KOPT-K1 (cell line): ENCODE measurements around the gene P2RX7.

ENCODE experiments used
- H3K27ac ChIP-seq: fragments of 200-600 bp; sonication (generic); 2 replicates; pipeline ENCODE4 v1.5.1; 2016; ENCODE audit warnings: antibody characterized with exemption, mild to moderate bottlenecking, low read depth, low read length; ENCODE audit not compliant: poor library complexity, severe bottlenecking
- H3K36me3 ChIP-seq: fragments of 200-600 bp; sonication (generic); 2 replicates; pipeline ENCODE4 v1.5.1; 2017; ENCODE audit warnings: antibody characterized with exemption, mild to moderate bottlenecking, low read length, moderate library complexity; ENCODE audit not compliant: insufficient read depth
- H3K9me3 ChIP-seq: fragments of 200-600 bp; sonication (generic); 2 replicates; pipeline ENCODE4 v1.5.1; 2017; ENCODE audit warnings: antibody characterized with exemption, low read length, mild to moderate bottlenecking; ENCODE audit not compliant: insufficient read depth, poor library complexity, severe bottlenecking

P2RX7 gene

GRCh38 chr12:121132601-121133481, at the start of gene P2RX7:
Gene P2RX7 (plus strand): TSS chr12:121132876. CDS start chr12:121132971, 95 bp downstream.
- peak within 1 kb of the TSS; percentile 59 for H3K27ac ChIP-seq
- no peaks in the 10 kb centered on the region for H3K36me3 ChIP-seq
- no peaks in the 10 kb centered on the region for H3K9me3 ChIP-seq

- Histone ChIP-seq H3K36me3 (no peaks in the 10 kb centered on the region), H3K9me3 (no peaks in the 10 kb centered on the region), H3K27ac (no peak overlapping the region)
Observed at GRCh38 chr12:121084229-121084628, 48.4 kb upstream of the P2RX7 start.

- Histone ChIP-seq H3K27ac (no peak overlapping the region), H3K9me3 (no peaks in the 10 kb centered on the region), H3K36me3 (no peaks in the 10 kb centered on the region)
Observed at GRCh38 chr12:121085069-121085468, 47.6 kb upstream of the P2RX7 start.

GRCh38 chr12:121085506-121086353, 46.9 kb upstream of the P2RX7 start:
- H3K27ac ChIP-seq: no peak overlapping the region
- no peaks in the 10 kb centered on the region for H3K36me3 ChIP-seq
- no peaks in the 10 kb centered on the region for H3K9me3 ChIP-seq

- no peak overlapping the region for H3K27ac ChIP-seq
- H3K36me3 ChIP-seq: no peaks in the 10 kb centered on the region
- H3K9me3 ChIP-seq: no peaks in the 10 kb centered on the region
Observed at GRCh38 chr12:121086781-121087295, 45.8 kb upstream of the P2RX7 start.

- H3K36me3 ChIP-seq: no peaks in the 10 kb centered on the region
- no peaks in the 10 kb centered on the region for H3K9me3 ChIP-seq
- H3K27ac ChIP-seq: peak overlapping the region; percentile 33
Observed at GRCh38 chr12:121087467-121088194, 45.0 kb upstream of the P2RX7 start.

GRCh38 chr12:121088195-121088585, 44.5 kb upstream of the P2RX7 start:
- no peaks in the 10 kb centered on the region for H3K9me3 ChIP-seq
- H3K27ac ChIP-seq: peak overlapping the region; percentile 33
- H3K36me3 ChIP-seq: no peaks in the 10 kb centered on the region

- Histone ChIP-seq H3K9me3 (no peaks in the 10 kb centered on the region), H3K36me3 (no peaks in the 10 kb centered on the region), H3K27ac (no peak overlapping the region)
Observed at GRCh38 chr12:121089031-121089812, 43.5 kb upstream of the P2RX7 start.

- Histone ChIP-seq H3K36me3 (no peaks in the 10 kb centered on the region), H3K27ac (no peak overlapping the region), H3K9me3 (no peaks in the 10 kb centered on the region)
Observed at GRCh38 chr12:121089813-121090430, 42.8 kb upstream of the P2RX7 start.

GRCh38 chr12:121090586-121091514, 41.8 kb upstream of the P2RX7 start:
- Histone ChIP-seq H3K9me3 (no peaks in the 10 kb centered on the region), H3K36me3 (no peaks in the 10 kb centered on the region), H3K27ac (no peak overlapping the region)

GRCh38 chr12:121092034-121092433, 40.6 kb upstream of the P2RX7 start:
- Histone ChIP-seq H3K27ac (peak overlapping the region; percentile 64), H3K36me3 (no peaks in the 10 kb centered on the region), H3K9me3 (no peaks in the 10 kb centered on the region)

GRCh38 chr12:121093487-121093891, 39.2 kb upstream of the P2RX7 start:
- Histone ChIP-seq H3K36me3 (no peaks in the 10 kb centered on the region), H3K27ac (no peak overlapping the region), H3K9me3 (no peaks in the 10 kb centered on the region)
